MM.1S (cell line): Measurements from ENCODE around the gene TNFRSF4.

ENCODE experiments used
- CTCF ChIP-seq: fragments of 300-600 bp; sonication (generic); IDR thresholded peaks from 2 replicates; pipeline ENCODE4 v1.5.1; 2016; ENCODE audit warnings: antibody characterized with exemption, low read length, mixed read lengths
- EZH2 ChIP-seq: fragments of 300-600 bp; sonication (generic); optimal IDR thresholded peaks from 2 replicates; pipeline ENCODE3; 2017; ENCODE audit warnings: low read depth, mild to moderate bottlenecking, antibody characterized with exemption, low read length, mixed read lengths

- TF ChIP-seq CTCF = no peak
- no peak for TF ChIP-seq EZH2
These were observed 22.3 kb upstream of the TNFRSF4 start for GRCh38 chr1:1236176-1236763.
